Body of pancreas (tissue), 4 donors: ENCODE measurements around the gene EIF2S3B. TPM values are rescaled to one million over a fixed set of nuclear protein-coding genes. Genes with fewer than 3 reads are reported as not detected.

Experiments used
- ATAC-seq: fragments of 150-250 bp; one replicate; pipeline ENCODE4 v1.9.1; 2016
- DNase-seq, 4 donors: peaks; one replicate each; pipeline ENCODE4 v3.0.0-alpha.2; 2019
- H3K27ac ChIP-seq, 4 donors: fragments of 200-600 bp; sonication (generic); 1 replicate in 3 of 4; 2 replicates in 1 of 4; pipeline versions ENCODE4 v1.5.1 to v1.6.1; 2016 to 2019; ENCODE audit warnings: mild to moderate bottlenecking in 1 of 4, mixed read lengths in 1 of 4, moderate library complexity in 1 of 4
- H3K27me3 ChIP-seq, 2 donors: fragments of 200-600 bp; sonication (generic); one replicate each; pipeline ENCODE4 v1.6.0; 2016; ENCODE audit warnings: mild to moderate bottlenecking in 1 of 2
- H3K36me3 ChIP-seq, 2 donors: fragments of 200-600 bp; sonication (generic); replicated peaks in 1 of 2; 2 replicates each; pipeline ENCODE4 v1.5.1; 2016; ENCODE audit warnings: low read depth in 2 of 2; ENCODE audit not compliant: insufficient read depth in 1 of 2
- H3K4me1 ChIP-seq: fragments of 200-600 bp; sonication (generic); one replicate; pipeline ENCODE4 v1.6.0; 2016
- H3K4me3 ChIP-seq, 2 donors: fragments of 200-600 bp; sonication (generic); 1 replicate in 1 of 2; 2 replicates in 1 of 2; pipeline ENCODE4 v1.5.1; 2016 to 2019
- H3K9me3 ChIP-seq, 3 donors: fragments of 200-600 bp; sonication (generic); 1 replicate in 2 of 3; 2 replicates in 1 of 3; pipeline ENCODE4 v1.5.1; 2016
- POLR2A ChIP-seq, 3 donors: fragments of 450-650 bp; IDR thresholded peaks; one replicate each; pipeline ENCODE4 v1.6.1; 2016; ENCODE audit warnings: antibody characterized with exemption in 3 of 3, mild to moderate bottlenecking in 2 of 3
- WGBS, 2 donors: methylation state at CpG; one replicate each; pipeline ENCODE4 v1.1.5; 2017; 5-methylcytosine and 5-hydroxymethylcytosine counted together
- intact Hi-C: fragments of 100-400 bp; cut with DNase I; formaldehyde crosslinking; loops from one replicate; pipeline ENCODE4 v1.15.1; 2023
- total RNA-seq, 2 donors: library from RNA; depleted of rRNA; stranded (reverse); fragments of >200 nt; gene quantifications; one replicate each; pipeline ENCODE4 v1.1.0, GENCODE V29; 2016
- TF ChIP-seq, protein P1 (sequence below), 7 experiments: fragments of 450-650 bp in 4 of 7; fragments of 200-600 bp in 3 of 7; sonication (generic) in 3 of 7; IDR thresholded peaks; one replicate each; pipeline ENCODE4 v1.5.1; 2016 to 2019; ENCODE audit warnings: antibody characterized with exemption in 7 of 7

EIF2S3B gene
- total RNA-seq, 2 donors from 2014 or later = 0.26 TPM; not detected in 1

DNA sequence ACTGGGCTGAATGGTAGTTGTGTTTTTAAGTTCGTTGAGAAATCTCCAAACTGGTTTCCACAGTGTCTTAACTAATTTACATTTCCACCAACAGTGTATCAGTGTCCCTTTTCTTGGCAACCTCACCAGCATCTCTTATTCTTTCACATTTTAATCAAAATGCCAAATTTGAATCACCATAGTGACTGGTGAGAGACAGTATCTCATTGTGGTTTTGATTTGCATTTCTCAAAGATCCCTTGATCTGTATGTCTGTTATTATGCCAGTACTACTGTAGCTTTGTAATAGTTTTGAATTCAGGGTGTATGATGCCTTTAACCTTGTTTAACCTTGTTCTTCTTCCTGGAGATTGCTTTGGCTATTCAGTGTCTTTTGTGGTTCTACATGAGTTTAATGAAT is 2.2 kb upstream of the EIF2S3B start:
- 65 to 68% methylated on average over 1 of the region's 1 CpG for WGBS, 2 donors
- intact Hi-C loops = no loop called here

DNA sequence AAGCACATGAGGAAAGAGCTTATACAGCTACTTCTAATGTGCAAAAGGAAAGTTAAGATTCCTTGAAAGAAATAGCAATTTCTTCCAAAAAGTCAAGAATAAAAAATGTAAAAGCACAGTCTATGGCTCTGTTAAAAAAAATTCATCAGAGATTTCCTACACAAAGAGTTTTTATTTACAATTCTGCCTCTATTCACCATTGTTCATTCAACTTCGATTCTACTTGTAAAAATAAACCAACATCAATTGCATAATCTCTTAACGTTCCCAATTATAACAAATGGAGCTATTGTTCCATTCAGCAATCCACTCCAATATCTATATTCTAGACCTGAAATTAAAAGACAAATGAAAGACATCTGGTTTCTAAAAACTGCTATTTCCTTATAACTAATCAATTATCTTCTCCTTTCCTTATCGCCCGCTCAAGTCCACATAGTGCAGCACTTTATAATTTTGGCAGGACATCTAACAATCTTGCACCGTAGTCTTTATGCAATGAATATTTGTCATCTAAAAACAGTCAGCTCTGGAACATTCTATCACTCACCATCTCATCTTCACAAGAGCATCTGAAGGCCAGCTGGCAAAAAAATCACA is 6.2 kb downstream of the EIF2S3B start:
- Histone ChIP-seq H3K4me3 (no peak overlapping the region), H3K27ac (no peak overlapping the region), H3K9me3 (no peaks in the 10 kb centered on the region), H3K27me3 (no peaks in the 10 kb centered on the region), H3K4me1 (no peaks in the 10 kb centered on the region), H3K36me3 (no peaks in the 10 kb centered on the region)
- TF ChIP-seq, protein P1, sequence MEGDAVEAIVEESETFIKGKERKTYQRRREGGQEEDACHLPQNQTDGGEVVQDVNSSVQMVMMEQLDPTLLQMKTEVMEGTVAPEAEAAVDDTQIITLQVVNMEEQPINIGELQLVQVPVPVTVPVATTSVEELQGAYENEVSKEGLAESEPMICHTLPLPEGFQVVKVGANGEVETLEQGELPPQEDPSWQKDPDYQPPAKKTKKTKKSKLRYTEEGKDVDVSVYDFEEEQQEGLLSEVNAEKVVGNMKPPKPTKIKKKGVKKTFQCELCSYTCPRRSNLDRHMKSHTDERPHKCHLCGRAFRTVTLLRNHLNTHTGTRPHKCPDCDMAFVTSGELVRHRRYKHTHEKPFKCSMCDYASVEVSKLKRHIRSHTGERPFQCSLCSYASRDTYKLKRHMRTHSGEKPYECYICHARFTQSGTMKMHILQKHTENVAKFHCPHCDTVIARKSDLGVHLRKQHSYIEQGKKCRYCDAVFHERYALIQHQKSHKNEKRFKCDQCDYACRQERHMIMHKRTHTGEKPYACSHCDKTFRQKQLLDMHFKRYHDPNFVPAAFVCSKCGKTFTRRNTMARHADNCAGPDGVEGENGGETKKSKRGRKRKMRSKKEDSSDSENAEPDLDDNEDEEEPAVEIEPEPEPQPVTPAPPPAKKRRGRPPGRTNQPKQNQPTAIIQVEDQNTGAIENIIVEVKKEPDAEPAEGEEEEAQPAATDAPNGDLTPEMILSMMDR (IDR thresholded peaks at IDR 0.05) = no peak
- TF ChIP-seq POLR2A (IDR thresholded peaks at IDR 0.05) = no peak
- intact Hi-C loops = no loop called here
- ATAC-seq (no peak), DNase-seq (no peak)
- 36 to 40% methylated on average over 5 of the region's 5 CpGs for WGBS, 2 donors

More for the DNA sequence above, 2.2 kb upstream of the EIF2S3B start:
- no peaks in the 10 kb centered on the region for H3K4me1 ChIP-seq
- ATAC-seq (no peak), DNase-seq (no peak)
- H3K36me3 ChIP-seq = no peaks in the 10 kb centered on the region
- no peaks in the 10 kb centered on the region for H3K9me3 ChIP-seq
- H3K4me3 ChIP-seq = no peak overlapping the region
- H3K27me3 ChIP-seq = no peaks in the 10 kb centered on the region
- H3K27ac ChIP-seq = no peak overlapping the region
- TF ChIP-seq POLR2A (IDR thresholded peaks at IDR 0.05) = no peak
- TF ChIP-seq, protein P1 (IDR thresholded peaks at IDR 0.05) = no peak

DNA sequence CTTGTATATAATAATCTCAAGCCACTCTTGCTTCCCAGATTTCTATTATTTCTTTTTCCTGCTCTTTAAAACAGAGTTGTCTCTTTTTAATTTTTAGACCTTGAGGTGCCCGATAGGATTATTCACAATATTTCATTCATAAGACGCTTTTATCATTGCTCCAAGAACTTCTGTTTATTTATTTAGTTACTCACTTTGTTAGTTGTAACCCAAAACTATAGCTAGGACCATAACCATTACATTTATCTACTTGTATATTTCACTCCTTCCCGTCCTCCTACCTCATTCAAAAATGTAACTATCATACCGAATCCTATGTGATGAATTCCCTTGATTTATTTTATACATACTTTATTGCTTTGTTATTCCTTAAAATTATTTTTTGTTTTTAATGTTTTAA is 7.1 kb downstream of the EIF2S3B start:
- no peaks in the 10 kb centered on the region for H3K4me1 ChIP-seq
- TF ChIP-seq, protein P1 (IDR thresholded peaks at IDR 0.05) = no peak
- TF ChIP-seq POLR2A (IDR thresholded peaks at IDR 0.05) = no peak
- intact Hi-C loops = no loop called here
- no peak overlapping the region for H3K27ac ChIP-seq
- no peaks in the 10 kb centered on the region for H3K9me3 ChIP-seq
- H3K27me3 ChIP-seq = no peaks in the 10 kb centered on the region
- no peaks in the 10 kb centered on the region for H3K36me3 ChIP-seq
- H3K4me3 ChIP-seq = no peak overlapping the region
- DNase-seq (no peak), ATAC-seq (no peak)
- 59 to 63% methylated on average over 4 of the region's 4 CpGs for WGBS, 2 donors

DNA sequence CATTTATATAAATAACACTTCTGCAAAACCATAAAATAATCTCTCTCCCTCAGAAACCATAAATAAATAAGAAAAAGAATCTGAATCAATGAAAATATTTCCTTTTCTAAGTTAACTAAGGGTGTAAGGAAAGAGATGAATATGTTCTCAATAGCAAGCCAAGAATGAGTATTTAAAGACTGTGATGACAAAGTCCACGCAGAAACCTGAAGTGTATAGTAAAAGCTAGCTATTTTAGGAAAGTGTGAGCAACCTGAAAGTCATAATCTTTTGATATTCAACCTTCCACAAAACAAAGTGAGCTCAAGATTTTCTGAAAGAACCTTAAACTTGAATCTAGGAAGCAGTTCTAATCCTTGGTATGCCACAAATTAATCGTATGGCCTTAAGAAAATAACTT is 15.9 kb downstream of the EIF2S3B start:
- intact Hi-C loops = no loop called here

More for the DNA sequence above, 15.9 kb downstream of the EIF2S3B start:
- DNase-seq (no peak), ATAC-seq (no peak)
- TF ChIP-seq, protein P1 (IDR thresholded peaks at IDR 0.05) = no peak
- no peak for TF ChIP-seq POLR2A (IDR thresholded peaks at IDR 0.05)
- no peaks in the 10 kb centered on the region for H3K27me3 ChIP-seq
- no peaks in the 10 kb centered on the region for H3K36me3 ChIP-seq
- no peaks in the 10 kb centered on the region for H3K9me3 ChIP-seq
- whole genome bisulfite sequencing, 2 donors = 50 to 64% methylated on average over 2 of the region's 2 CpGs
- no peak overlapping the region for H3K27ac ChIP-seq
- no peak overlapping the region for H3K4me3 ChIP-seq
- no peaks in the 10 kb centered on the region for H3K4me1 ChIP-seq
